Measurements from ENCODE around the gene C17orf67.

Gene C17orf67

GRCh38 chr17:56751145-56751738 is 82.5 kb downstream of the C17orf67 start:
- TF ChIP-seq CTCF (IDR thresholded peaks at IDR 0.05) (no peak), ZFX (IDR thresholded peaks at IDR 0.05; ENCODE audit: borderline replicate concordance) (no peak)
- H3K27ac ChIP-seq = no peak overlapping the region

- TF ChIP-seq ZFX (IDR thresholded peaks at IDR 0.05; ENCODE audit: borderline replicate concordance) (no peak), CTCF (IDR thresholded peaks at IDR 0.05) (no peak)
These were observed 89.0 kb downstream of the C17orf67 start for GRCh38 chr17:56744721-56745120.

GRCh38 chr17:56742601-56743000 is 91.1 kb downstream of the C17orf67 start:
- no peak for TF ChIP-seq ZFX (IDR thresholded peaks at IDR 0.05; ENCODE audit: borderline replicate concordance)
- TF ChIP-seq CTCF (IDR thresholded peaks at IDR 0.05) = no peak
- no peak overlapping the region for H3K27ac ChIP-seq

More at GRCh38 chr17:56744721-56745120, 89.0 kb downstream of the C17orf67 start:
- H3K27ac ChIP-seq = no peak overlapping the region

Data from 22Rv1 (cell line).